Hepatocyte (in vitro differentiated cells): Measurements from ENCODE around the gene ZNF496. TPM values are rescaled to one million over a fixed set of nuclear protein-coding genes. Genes with fewer than 3 reads are reported as not detected.

ENCODE experiments used
- DNase-seq: peaks from one replicate; pipeline ENCODE4 v3.0.0-alpha.2; 2016; ENCODE audit warnings: low spot score
- H2AFZ ChIP-seq: fragments of 200-600 bp; sonication (generic); 2 replicates; pipeline ENCODE4 v1.6.0; 2016; ENCODE audit warnings: antibody characterized with exemption, mild to moderate bottlenecking
- H3K27ac ChIP-seq: fragments of 200-600 bp; sonication (generic); 2 replicates; pipeline ENCODE4 v1.5.1; 2016; ENCODE audit warnings: mild to moderate bottlenecking
- H3K27me3 ChIP-seq: fragments of 200-600 bp; sonication (generic); 2 replicates; pipeline ENCODE4 v1.6.1; 2016
- H3K36me3 ChIP-seq: fragments of 200-600 bp; sonication (generic); replicated peaks from 2 replicates; pipeline ENCODE4 v1.5.1; 2016; ENCODE audit warnings: low read depth; ENCODE audit not compliant: insufficient read depth
- H3K4me1 ChIP-seq: fragments of 200-600 bp; sonication (generic); 2 replicates; pipeline ENCODE4 v1.5.1; 2016; ENCODE audit warnings: mild to moderate bottlenecking, moderate library complexity; ENCODE audit not compliant: insufficient read depth
- H3K4me2 ChIP-seq: fragments of 200-600 bp; sonication (generic); 2 replicates; pipeline ENCODE4 v1.6.0; 2016
- H3K4me3 ChIP-seq: fragments of 200-600 bp; sonication (generic); 2 replicates; pipeline ENCODE4 v1.5.1; 2016; ENCODE audit warnings: mild to moderate bottlenecking
- H3K79me2 ChIP-seq: fragments of 200-600 bp; sonication (generic); 2 replicates; pipeline ENCODE4 v1.6.0; 2017; ENCODE audit warnings: mild to moderate bottlenecking
- H3K9me2 ChIP-seq: fragments of 200-600 bp; sonication (generic); replicated peaks from 2 replicates; pipeline ENCODE4 v1.6.0; 2017; ENCODE audit warnings: mild to moderate bottlenecking; ENCODE audit not compliant: insufficient read depth
- H3K9me3 ChIP-seq: fragments of 200-600 bp; sonication (generic); 2 replicates; pipeline ENCODE4 v1.5.1; 2016; ENCODE audit warnings: low read depth, mild to moderate bottlenecking
- H4K20me1 ChIP-seq: fragments of 200-600 bp; sonication (generic); 2 replicates; pipeline ENCODE4 v1.6.0; 2016; ENCODE audit warnings: mild to moderate bottlenecking; ENCODE audit not compliant: insufficient read depth, poor library complexity, severe bottlenecking
- CTCF ChIP-seq: fragments of 200-600 bp; sonication (generic); IDR thresholded peaks from 2 replicates; pipeline ENCODE4 v1.5.1; 2016; ENCODE audit warnings: antibody characterized with exemption, mild to moderate bottlenecking; ENCODE audit not compliant: poor library complexity
- EZH2 ChIP-seq: fragments of 200-600 bp; sonication (generic); IDR thresholded peaks from 2 replicates; pipeline ENCODE4 v1.6.1; 2016; ENCODE audit warnings: antibody characterized with exemption, mild to moderate bottlenecking, borderline replicate concordance
- EZH2phosphoT487 ChIP-seq: fragments of 200-600 bp; sonication (generic); IDR thresholded peaks from one replicate; pipeline ENCODE4 v1.6.1; 2018; ENCODE audit warnings: antibody characterized with exemption, mild to moderate bottlenecking, low read depth, moderate library complexity; ENCODE audit not compliant: unreplicated experiment, severe bottlenecking
- WGBS: methylation state at CpG from one replicate; pipeline ENCODE4 v1.1.6; 2016; ENCODE audit warnings: low lambda C conversion rate; ENCODE audit errors: missing lambda C conversion rate; 5-methylcytosine and 5-hydroxymethylcytosine counted together
- polyA plus RNA-seq: library from polyadenylated mRNA; unstranded; fragments of >200 nt; fragmentation: Nextera tagmentation; extraction: Ambion mirVana; gene quantifications from 2 replicates; pipeline ENCODE4 v1.2.1, GENCODE V29; 2016
- total RNA-seq: library from RNA; depleted of rRNA; stranded (reverse); fragments of >200 nt; gene quantifications from 2 replicates; pipeline ENCODE4 v1.2.3, GENCODE V29; 2014

The ZNF496 gene
- total and polyA plus RNA-seq, 2 experiments from 2014 or later, result 10.5 to 16.5 TPM

DNA sequence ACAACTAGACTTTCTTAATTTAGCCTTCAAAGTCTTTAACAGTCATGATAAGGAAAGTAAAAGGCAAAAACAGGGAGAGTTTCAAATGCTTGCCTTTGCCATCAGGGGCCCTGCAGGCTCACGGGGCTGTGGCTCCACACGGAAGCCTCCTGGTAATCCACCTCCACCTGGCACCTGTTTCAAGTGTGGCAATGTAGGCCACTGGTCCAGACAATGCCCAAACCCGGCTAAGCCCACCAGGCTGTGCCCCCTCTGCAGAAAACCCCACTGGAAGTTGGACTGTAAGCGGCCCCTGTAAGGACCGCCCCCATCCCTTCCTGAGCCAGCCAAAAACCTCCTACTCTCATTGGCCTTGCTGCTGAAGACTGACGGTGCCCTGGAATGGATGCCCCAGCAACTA is 43.3 kb downstream of the ZNF496 start:
- Histone ChIP-seq H3K4me1 (no peaks in the 10 kb centered on the region), H3K9me2 (no peaks in the 10 kb centered on the region), H3K4me3 (no peak overlapping the region), H3K27me3 (no peaks in the 10 kb centered on the region), H3K9me3 (no peaks in the 10 kb centered on the region), H3K79me2 (no peaks in the 10 kb centered on the region), H3K4me2 (no peak overlapping the region), H4K20me1 (no peaks in the 10 kb centered on the region), H3K27ac (no peak overlapping the region), H3K36me3 (no peaks in the 10 kb centered on the region), H2AFZ (no peak overlapping the region)
- TF ChIP-seq CTCF (no peak), EZH2 (no peak), EZH2phosphoT487 (no peak)
- DNase-seq, result no peak
- WGBS, result 93% methylated on average over 6 of the region's 6 CpGs

DNA sequence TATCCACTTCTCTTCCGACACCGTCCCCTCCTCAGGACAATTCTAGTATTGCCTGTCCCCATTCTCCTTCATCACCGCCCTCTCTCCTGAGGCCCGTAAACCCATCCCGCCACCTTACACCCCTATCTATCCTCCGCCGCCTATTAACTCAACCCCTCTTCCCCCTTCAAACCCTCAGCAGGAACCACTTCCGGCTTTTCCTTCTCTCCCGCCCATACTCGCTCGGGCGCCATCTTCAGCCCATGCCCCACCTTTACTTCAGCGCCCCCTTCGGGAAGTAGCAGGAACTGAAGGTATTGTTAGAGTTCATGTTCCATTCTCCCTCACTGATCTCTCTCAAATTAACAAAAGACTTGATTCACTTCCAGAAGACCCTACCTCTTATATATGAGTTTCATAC is 44.2 kb downstream of the ZNF496 start:
- WGBS, result 93% methylated on average over 14 of the region's 14 CpGs

GRCh38 chr1:247286134-247286670 is 45.5 kb downstream of the ZNF496 start:
- Histone ChIP-seq H3K4me1 (no peaks in the 10 kb centered on the region), H3K9me3 (no peaks in the 10 kb centered on the region), H3K4me3 (no peak overlapping the region), H3K27me3 (no peaks in the 10 kb centered on the region), H3K27ac (no peak overlapping the region), H3K36me3 (no peaks in the 10 kb centered on the region), H2AFZ (no peak overlapping the region), H3K79me2 (no peaks in the 10 kb centered on the region), H3K4me2 (no peak overlapping the region), H3K9me2 (no peaks in the 10 kb centered on the region), H4K20me1 (no peaks in the 10 kb centered on the region)
- WGBS, result 96% methylated on average over 23 of the region's 23 CpGs
- no peak for TF ChIP-seq EZH2
- TF ChIP-seq CTCF, result no peak
- no peak for TF ChIP-seq EZH2phosphoT487
- DNase-seq, result no peak

More for the DNA sequence above, 44.2 kb downstream of the ZNF496 start:
- Histone ChIP-seq H3K27me3 (no peaks in the 10 kb centered on the region), H2AFZ (no peak overlapping the region), H3K36me3 (no peaks in the 10 kb centered on the region), H4K20me1 (no peaks in the 10 kb centered on the region), H3K9me2 (no peaks in the 10 kb centered on the region), H3K9me3 (no peaks in the 10 kb centered on the region), H3K4me1 (no peaks in the 10 kb centered on the region), H3K4me2 (no peak overlapping the region), H3K4me3 (no peak overlapping the region), H3K27ac (no peak overlapping the region), H3K79me2 (no peaks in the 10 kb centered on the region)
- no peak for DNase-seq
- TF ChIP-seq EZH2phosphoT487, result no peak
- TF ChIP-seq EZH2, result no peak
- no peak for TF ChIP-seq CTCF
